ENCODE results near the gene SLC9A9.
A peak's percentile ranks its signal among the peaks of the same experiment; 100 is the strongest.

Gene SLC9A9

DNA sequence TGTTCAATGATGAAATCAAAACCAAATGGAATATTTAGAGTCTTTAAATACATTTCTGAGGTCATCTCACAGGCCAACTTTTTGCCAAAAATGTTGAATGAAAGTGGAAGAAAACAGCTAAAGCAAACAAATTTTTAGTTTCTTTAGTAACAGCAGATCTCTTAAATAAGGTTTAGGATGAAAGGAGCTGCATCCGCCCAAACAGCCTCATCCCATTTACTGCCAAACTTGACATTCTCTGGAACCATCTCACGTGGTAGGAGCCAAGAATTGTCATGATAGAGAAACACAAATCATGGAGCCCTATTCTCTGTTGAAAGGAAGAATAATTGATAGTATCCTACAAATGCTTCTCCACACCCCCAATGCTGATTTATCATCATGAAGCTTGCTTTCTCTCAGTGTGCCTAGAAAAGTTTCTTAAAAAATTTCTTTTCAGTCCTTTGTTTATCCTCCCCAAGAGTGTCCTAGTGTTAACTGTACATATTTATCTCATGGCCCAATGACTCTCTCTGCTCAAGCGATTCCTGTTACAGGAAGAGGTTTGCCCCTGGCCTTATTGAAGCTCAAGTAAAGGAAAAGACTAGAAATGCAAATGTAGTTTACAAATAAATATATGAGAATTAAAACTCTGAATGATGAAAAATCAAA, 23.4 kb downstream of the SLC9A9 start:
- no peak overlapping the region for H3K4me3 ChIP-seq (ENCODE audit: low read depth, low read length)
- no peak for DNase-seq (ENCODE audit: low read depth)
- TF ChIP-seq, protein P1, sequence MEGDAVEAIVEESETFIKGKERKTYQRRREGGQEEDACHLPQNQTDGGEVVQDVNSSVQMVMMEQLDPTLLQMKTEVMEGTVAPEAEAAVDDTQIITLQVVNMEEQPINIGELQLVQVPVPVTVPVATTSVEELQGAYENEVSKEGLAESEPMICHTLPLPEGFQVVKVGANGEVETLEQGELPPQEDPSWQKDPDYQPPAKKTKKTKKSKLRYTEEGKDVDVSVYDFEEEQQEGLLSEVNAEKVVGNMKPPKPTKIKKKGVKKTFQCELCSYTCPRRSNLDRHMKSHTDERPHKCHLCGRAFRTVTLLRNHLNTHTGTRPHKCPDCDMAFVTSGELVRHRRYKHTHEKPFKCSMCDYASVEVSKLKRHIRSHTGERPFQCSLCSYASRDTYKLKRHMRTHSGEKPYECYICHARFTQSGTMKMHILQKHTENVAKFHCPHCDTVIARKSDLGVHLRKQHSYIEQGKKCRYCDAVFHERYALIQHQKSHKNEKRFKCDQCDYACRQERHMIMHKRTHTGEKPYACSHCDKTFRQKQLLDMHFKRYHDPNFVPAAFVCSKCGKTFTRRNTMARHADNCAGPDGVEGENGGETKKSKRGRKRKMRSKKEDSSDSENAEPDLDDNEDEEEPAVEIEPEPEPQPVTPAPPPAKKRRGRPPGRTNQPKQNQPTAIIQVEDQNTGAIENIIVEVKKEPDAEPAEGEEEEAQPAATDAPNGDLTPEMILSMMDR (conservative IDR thresholded peaks at IDR 0.05; ENCODE audit: low read depth, low read length): no peak

DNA sequence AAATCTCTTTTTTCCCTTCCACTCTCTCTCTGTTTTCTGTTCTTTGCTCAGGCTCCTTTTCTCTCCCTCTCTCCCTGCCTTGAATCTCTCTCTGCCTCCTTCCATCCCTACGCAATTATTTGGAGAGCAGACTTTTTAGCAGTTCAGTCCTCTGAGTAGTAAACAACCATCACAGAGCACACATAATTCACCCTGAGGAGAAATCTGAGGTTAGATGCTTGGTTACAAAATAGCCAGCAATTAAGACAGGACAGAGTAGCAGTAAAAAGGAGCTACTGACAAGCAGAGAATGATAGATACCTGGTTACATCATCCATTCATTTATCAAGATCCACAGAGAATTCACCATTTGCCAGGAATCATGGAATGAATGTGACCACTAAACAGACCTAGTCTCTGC, 25.5 kb downstream of the SLC9A9 start:
- TF ChIP-seq, protein P1 (conservative IDR thresholded peaks at IDR 0.05; ENCODE audit: low read depth, low read length): no peak
- no peak for DNase-seq (ENCODE audit: low read depth)
- H3K4me3 ChIP-seq (ENCODE audit: low read depth, low read length): no peak overlapping the region

DNA sequence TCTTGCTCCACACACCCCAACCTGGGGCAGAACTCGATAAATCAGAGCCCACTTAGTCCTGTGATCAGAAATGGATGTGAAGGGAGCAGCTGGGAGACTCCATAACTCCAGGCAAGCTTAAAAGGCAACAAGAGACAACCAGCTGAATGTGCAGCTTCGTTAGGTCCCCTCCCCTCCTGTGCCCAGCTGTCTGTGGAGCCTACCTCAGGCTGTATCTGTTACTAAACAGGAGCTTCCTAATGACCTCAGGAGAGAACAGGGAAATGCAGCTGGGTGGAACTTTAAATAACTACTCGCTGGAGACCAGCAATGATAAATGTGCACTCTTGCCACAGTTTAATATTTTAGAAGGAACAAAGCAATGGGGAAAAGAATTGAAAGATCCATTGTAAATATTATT, 25.9 kb downstream of the SLC9A9 start:
- TF ChIP-seq, protein P1 (conservative IDR thresholded peaks at IDR 0.05; ENCODE audit: low read depth, low read length): no peak
- H3K4me3 ChIP-seq (ENCODE audit: low read depth, low read length): no peak overlapping the region
- no peak for DNase-seq (ENCODE audit: low read depth)

DNA sequence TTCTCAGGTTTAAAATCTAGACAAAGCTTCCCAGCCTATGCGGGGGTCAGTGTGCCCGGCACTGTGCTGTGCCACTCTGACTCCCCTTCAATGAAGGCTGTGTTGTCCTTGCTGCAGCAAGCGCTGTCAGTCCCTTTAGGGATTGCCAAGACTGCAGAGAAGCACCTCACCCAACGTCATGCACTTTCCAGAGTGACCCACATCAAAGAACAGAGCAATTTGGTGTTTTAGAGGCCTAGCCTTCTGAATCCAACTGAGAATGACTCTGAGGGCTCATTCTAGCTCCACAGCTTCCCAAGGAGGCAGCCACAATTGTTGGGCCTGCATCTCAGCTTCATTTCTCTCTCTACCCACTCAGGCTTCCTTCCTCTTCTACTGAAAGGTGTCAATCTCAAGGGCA, 26.4 kb downstream of the SLC9A9 start:
- no peak overlapping the region for H3K4me3 ChIP-seq (ENCODE audit: low read depth, low read length)
- no peak for DNase-seq (ENCODE audit: low read depth)
- TF ChIP-seq, protein P1 (conservative IDR thresholded peaks at IDR 0.05; ENCODE audit: low read depth, low read length): no peak

DNA sequence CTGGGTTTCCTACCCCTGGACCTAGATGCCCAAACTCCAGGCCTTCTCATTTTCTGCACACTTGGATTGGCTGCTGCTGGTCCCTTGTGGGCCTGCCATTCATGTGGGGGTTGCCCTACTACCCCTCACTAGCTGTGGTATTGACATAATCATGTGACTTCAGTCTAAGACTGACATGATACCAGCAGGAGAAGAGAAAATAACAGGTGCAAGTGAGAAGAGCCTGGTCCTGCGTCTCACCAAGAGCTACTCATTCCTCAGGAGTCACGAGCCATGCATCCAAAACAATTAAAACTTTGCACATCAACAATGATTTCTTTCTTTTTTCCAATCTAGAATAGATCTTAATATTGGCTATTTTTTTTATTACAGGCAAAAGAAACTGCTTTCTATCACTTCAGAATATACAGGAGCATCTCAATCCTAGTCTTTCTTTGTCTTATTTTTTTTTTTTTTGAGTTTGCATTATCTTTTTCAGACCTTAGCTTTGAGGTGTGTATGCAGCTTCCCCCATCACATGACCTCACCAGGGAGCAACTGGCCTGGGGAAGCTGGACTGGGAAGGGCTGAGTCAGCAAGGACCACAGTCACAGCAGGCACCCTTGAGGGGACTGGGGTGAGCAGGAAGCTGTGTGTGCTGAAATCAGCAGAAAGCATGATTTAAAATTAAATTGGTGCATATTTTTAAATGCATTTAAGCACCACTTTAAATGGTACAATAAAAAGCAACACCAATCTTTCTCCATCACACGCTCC, 27.6 kb downstream of the SLC9A9 start:
- TF ChIP-seq, protein P1 (conservative IDR thresholded peaks at IDR 0.05; ENCODE audit: low read depth, low read length): no peak
- DNase-seq (ENCODE audit: low read depth): peak; percentile 34
- H3K4me3 ChIP-seq (ENCODE audit: low read depth, low read length): no peak overlapping the region

DNA sequence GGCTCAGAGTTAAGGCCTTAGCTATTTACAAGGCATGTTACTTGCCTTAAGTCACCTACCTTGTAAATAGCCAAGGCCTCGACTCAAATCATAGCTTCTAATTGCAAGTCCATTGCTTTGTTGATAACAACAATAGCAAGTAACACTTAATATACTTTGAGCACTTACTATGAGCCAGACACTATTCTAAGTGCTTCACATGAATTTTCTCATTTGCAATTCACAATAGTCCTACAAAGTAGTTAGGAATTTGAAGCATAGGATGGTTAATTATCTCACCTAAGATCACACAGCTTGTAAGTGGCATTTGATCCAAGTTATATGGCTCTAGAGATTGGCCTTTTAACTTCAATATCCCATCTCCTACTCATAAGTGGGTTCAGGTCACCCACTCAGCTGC, 28.4 kb downstream of the SLC9A9 start:
- no peak for DNase-seq (ENCODE audit: low read depth)
- H3K4me3 ChIP-seq (ENCODE audit: low read depth, low read length): no peak overlapping the region
- TF ChIP-seq, protein P1 (conservative IDR thresholded peaks at IDR 0.05; ENCODE audit: low read depth, low read length): no peak
